Measurements from ENCODE around the gene CDC42EP2. TPM values are rescaled to one million over a fixed set of nuclear protein-coding genes. Genes with fewer than 3 reads are reported as not detected.

The CDC42EP2 gene
- total RNA-seq, 4 donors from 2014 or later: 9.1 to 22.7 (median 14.5) TPM

GRCh38 chr11:65300621-65301275 lies 13.9 kb upstream of the CDC42EP2 start:
- TF ChIP-seq CTCF (IDR thresholded peaks at IDR 0.05) (no peak), EP300 (IDR thresholded peaks at IDR 0.05; ENCODE audit: low read depth) (no peak), POLR2A (IDR thresholded peaks at IDR 0.05) (no peak), POLR2AphosphoS5 (IDR thresholded peaks at IDR 0.05) (no peak)
- WGBS, 2 donors (ENCODE audit: low coverage in 1 of 2): 81 to 84% methylated on average over 5 to 17 of the region's 17 CpGs
- peaks cover 31 to 63% (median 46%) of the 10 kb centered on the region in 4 donors for H3K4me1 ChIP-seq

GRCh38 chr11:65301491-65302329 lies 13.0 kb upstream of the CDC42EP2 start:
- H3K27ac ChIP-seq: peak overlapping the region; percentile 49 to 90 (median 58)
- peaks cover 31 to 66% (median 44%) of the 10 kb centered on the region in 4 donors for H3K4me1 ChIP-seq
- peak; percentile 31 for DNase-seq
- H3K36me3 ChIP-seq: no peaks in the 10 kb centered on the region
- WGBS, 2 donors (ENCODE audit: low coverage in 1 of 2): 69% methylated on average over 10 of the region's 12 CpGs; no CpG with 5 or more reads in 1 of the 2 donors
- no peak overlapping the region for H3K4me3 ChIP-seq
- no peaks in the 10 kb centered on the region for H3K27me3 ChIP-seq
- no peaks in the 10 kb centered on the region for H3K9me3 ChIP-seq
- intact Hi-C loops (cut with DNase I; ENCODE audit: low total_unique reads): no loop called here
- in situ Hi-C loops (cut with MboI; ENCODE audit: low pct_ligation_motif_present in 1 of 4, low pct_unique_long_range_greater_than_20kb in 1 of 4, low sequenced_read_pairs in 3 of 4): no loop called here
- TF ChIP-seq POLR2AphosphoS5 (IDR thresholded peaks at IDR 0.05) (no peak), CTCF (IDR thresholded peaks at IDR 0.05) (no peak), EP300 (IDR thresholded peaks at IDR 0.05; ENCODE audit: low read depth) (no peak), POLR2A (IDR thresholded peaks at IDR 0.05) (no peak)

More at GRCh38 chr11:65300621-65301275, 13.9 kb upstream of the CDC42EP2 start:
- H3K4me3 ChIP-seq: no peak overlapping the region
- DNase-seq: no peak
- H3K9me3 ChIP-seq: no peaks in the 10 kb centered on the region
- H3K27me3 ChIP-seq: no peaks in the 10 kb centered on the region
- in situ Hi-C loops (cut with MboI; ENCODE audit: low pct_ligation_motif_present in 1 of 4, low pct_unique_long_range_greater_than_20kb in 1 of 4, low sequenced_read_pairs in 3 of 4) (no loop called here), intact Hi-C loops (cut with DNase I; ENCODE audit: low total_unique reads) (no loop called here)
- no peaks in the 10 kb centered on the region for H3K36me3 ChIP-seq
- H3K27ac ChIP-seq: peak overlapping the region; percentile 49 to 90 (median 58)

- TF ChIP-seq CTCF (IDR thresholded peaks at IDR 0.05): no peak
- TF ChIP-seq POLR2AphosphoS5 (IDR thresholded peaks at IDR 0.05): no peak
- no peak for TF ChIP-seq EP300 (IDR thresholded peaks at IDR 0.05; ENCODE audit: low read depth)
- no peak for TF ChIP-seq POLR2A (IDR thresholded peaks at IDR 0.05)
- intact Hi-C loops (cut with DNase I; ENCODE audit: low total_unique reads): no loop called here
- 88 to 100% methylated on average over 3 of the region's 3 CpGs for WGBS, 2 donors (ENCODE audit: low coverage in 1 of 2)
- Histone ChIP-seq H3K27ac (no peak overlapping the region), H3K27me3 (no peaks in the 10 kb centered on the region), H3K9me3 (no peaks in the 10 kb centered on the region), H3K4me1 (peaks cover 20 to 55% (median 34%) of the 10 kb centered on the region in 4 donors), H3K4me3 (no peak overlapping the region), H3K36me3 (no peaks in the 10 kb centered on the region)
- no peak for DNase-seq
- in situ Hi-C loops (cut with MboI; ENCODE audit: low pct_ligation_motif_present in 1 of 4, low pct_unique_long_range_greater_than_20kb in 1 of 4, low sequenced_read_pairs in 3 of 4): no loop called here
Measured at GRCh38 chr11:65303555-65303954, 11.1 kb upstream of the CDC42EP2 start.

- H3K4me1 ChIP-seq: peaks cover 23 to 57% (median 36%) of the 10 kb centered on the region in 4 donors
- H3K4me3 ChIP-seq: no peak overlapping the region
- peak overlapping the region in 1 of 4 donors; percentile 82 for H3K27ac ChIP-seq
- TF ChIP-seq POLR2AphosphoS5 (IDR thresholded peaks at IDR 0.05) (no peak), CTCF (IDR thresholded peaks at IDR 0.05) (no peak)
- no peaks in the 10 kb centered on the region for H3K27me3 ChIP-seq
- WGBS, 2 donors (ENCODE audit: low coverage in 1 of 2): 94 to 98% methylated on average over 4 of the region's 4 CpGs
- H3K9me3 ChIP-seq: no peaks in the 10 kb centered on the region
- in situ Hi-C loops (cut with MboI; ENCODE audit: low pct_ligation_motif_present in 1 of 4, low pct_unique_long_range_greater_than_20kb in 1 of 4, low sequenced_read_pairs in 3 of 4) (no loop called here), intact Hi-C loops (cut with DNase I; ENCODE audit: low total_unique reads) (no loop called here)
- H3K36me3 ChIP-seq: no peaks in the 10 kb centered on the region
- DNase-seq: no peak
Measured at GRCh38 chr11:65304110-65304509, 10.6 kb upstream of the CDC42EP2 start.
